Cardiac septum (tissue), 1 donor: ENCODE results near the gene UTS2B. TPM values are rescaled to one million over a fixed set of nuclear protein-coding genes. Genes with fewer than 3 reads are reported as not detected.

Experiments used
- DNase-seq: peaks from one replicate; pipeline ENCODE4 v3.0.0-alpha.2; 2020; ENCODE audit warnings: low spot score
- intact Hi-C: fragments of 100-400 bp; cut with DNase I; formaldehyde crosslinking; loops from one replicate; pipeline ENCODE4 v1.14.0; 2022
- total RNA-seq: library from RNA; stranded (reverse); fragmentation: NEBNext Ultra II Directional; extraction: Animal tissue kit (Norgen Biotek cat#: 25700); gene quantifications from one replicate; pipeline ENCODE4 v1.2.1, GENCODE V29; 2021
- donor health status: DM: no; HTN: no; CAD: no.

UTS2B gene
- total RNA-seq, 1 donor from 2014 or later = not detected

- DNase-seq = no peak
- intact Hi-C loops = no loop called here
These were observed 25.1 kb upstream of the UTS2B start for GRCh38 chr3:191355406-191355805.

- DNase-seq = no peak
- intact Hi-C loops = no loop called here
These were observed 22.9 kb upstream of the UTS2B start for GRCh38 chr3:191353022-191353777.

DNA sequence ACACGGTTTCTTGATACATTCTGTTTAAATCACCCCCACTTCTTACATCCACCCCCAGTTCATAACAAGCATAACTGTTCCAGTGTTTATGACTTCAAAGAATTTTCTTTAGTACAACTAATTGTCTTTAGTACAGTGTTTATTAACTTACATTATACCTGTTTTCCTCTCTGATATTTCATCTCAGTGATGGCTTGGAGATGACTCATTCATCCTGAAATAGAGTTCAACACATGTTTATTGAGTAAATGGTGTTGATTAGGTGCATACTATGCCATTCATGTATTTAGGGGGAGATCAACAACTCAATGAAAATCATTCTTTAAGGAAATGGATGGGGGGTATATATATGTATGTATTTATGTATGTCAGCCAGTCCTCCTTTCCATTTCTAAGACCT is 21.7 kb upstream of the UTS2B start:
- intact Hi-C loops = no loop called here
- no peak for DNase-seq

GRCh38 chr3:191350396-191351090 is 20.2 kb upstream of the UTS2B start:
- DNase-seq = no peak

GRCh38 chr3:191348098-191348497 is 17.8 kb upstream of the UTS2B start:
- DNase-seq = no peak
- intact Hi-C loops = no loop called here

More at GRCh38 chr3:191350396-191351090, 20.2 kb upstream of the UTS2B start:
- intact Hi-C loops = no loop called here

DNA sequence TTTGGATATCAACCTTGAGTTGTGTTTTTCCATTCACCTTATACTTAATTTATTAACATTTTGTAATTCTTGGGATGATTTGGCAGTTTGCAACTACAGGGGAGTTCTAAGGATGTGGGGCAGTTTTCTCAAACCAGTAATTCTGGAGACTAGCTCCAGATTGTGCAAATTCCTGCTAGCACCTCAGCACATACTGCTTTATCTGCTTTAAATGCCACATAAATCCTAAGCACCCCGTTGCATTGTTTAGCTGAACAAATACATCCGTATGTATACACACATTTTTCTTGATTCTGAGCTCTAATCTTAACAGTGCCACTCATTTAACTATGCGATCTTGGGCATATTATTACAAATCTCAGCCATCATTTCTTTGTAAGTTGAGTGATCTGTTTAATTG is 16.9 kb upstream of the UTS2B start:
- intact Hi-C loops = no loop called here
- no peak for DNase-seq

DNA sequence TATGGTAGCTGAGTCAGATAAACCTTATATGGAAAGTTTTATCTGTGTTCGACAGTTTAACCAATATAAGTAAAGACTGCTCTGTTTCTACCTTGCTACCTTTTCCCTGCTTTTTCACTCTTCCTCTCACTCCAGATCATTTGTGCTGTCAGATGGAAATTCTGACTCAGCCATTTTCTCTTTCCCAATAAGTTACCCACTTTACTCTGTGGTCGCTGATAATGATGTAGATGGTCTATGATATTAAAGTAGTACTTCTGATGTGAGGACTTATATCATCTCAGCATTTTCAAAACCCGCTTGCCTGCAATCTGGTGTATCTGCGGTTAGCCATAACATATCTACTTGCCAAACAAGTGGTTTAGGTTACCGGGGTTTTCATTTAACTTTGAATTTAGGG is 15.0 kb upstream of the UTS2B start:
- intact Hi-C loops = no loop called here
- DNase-seq = no peak

- intact Hi-C loops = no loop called here
- no peak for DNase-seq
These were observed 13.6 kb upstream of the UTS2B start for GRCh38 chr3:191343913-191344312.

GRCh38 chr3:191343115-191343514 is 12.8 kb upstream of the UTS2B start:
- intact Hi-C loops = no loop called here
- no peak for DNase-seq

DNA sequence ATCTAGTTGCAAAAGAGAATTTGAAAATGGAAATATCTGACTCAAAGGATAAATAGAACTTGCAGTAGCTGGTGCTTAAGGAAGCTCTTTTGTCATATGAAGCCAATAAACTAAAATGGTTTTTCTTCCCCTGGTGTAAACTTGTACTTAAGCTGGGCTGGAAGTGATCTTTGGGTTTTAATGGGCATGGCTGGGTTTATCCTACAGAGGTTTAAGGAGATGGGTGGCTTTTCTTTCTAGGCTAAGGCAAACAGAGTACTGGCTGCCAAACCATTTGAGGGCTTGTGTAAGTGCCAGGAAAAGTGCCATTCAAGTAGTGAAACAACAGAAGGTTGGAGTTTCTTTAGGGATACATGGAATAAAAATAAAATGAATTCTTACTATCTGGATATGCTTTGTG is 12.1 kb upstream of the UTS2B start:
- no peak for DNase-seq
- intact Hi-C loops = no loop called here

DNA sequence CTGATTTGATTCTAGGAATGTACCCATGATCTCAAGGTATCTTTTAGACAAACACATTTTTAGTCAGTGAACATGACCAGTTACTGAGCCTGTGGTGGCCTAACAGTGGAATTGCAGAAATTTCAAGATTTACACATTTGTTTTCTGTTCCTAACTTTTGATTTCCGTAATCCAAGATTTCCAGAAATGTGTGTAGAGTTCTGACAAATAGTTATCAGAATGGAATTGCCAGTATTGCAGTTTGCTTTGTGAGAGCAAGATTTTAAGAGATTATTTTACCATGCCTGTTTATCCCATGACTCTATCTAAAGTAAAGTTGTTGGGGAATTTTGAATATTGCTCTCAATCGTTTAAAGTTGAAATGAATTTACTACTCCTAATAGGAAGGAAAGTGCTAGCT is 11.7 kb upstream of the UTS2B start:
- no peak for DNase-seq
- intact Hi-C loops = no loop called here

DNA sequence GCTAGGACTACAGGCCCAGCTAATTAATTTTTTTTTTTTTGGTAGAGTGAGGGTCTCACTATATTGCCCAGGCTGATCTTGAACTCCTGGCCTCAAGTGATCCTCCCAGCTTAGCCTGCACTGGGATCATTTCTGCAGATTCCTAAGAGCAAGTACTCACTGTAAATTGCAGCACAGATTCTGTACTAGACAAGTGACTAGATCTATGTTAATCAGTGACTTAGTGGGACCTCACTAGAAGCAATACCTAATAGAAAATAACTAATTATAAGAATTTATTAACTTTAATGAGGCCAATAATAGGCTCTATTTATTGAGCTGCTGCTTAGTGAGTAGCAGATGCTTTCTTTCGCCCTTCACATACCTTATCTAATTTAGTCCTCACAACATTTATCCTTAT is 10.6 kb upstream of the UTS2B start:
- no peak for DNase-seq
- intact Hi-C loops = no loop called here

DNA sequence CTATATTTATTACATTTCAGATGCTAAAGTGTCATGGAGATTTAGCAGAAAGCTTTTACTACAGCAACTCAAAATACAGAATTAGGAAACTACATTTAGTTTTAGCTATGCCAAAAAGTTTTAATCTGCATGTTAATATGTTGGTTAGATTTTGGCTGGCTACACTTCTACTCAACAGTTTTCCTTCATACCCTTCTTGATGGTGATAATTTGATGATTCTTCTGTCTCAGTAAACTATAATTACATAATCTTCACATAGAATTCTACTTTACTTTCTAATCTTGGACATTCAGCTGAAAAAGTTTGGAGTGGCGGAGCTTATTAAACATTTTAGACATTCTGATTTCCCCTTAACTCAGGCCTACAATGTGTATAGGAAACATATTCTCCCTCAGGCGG is 10.0 kb upstream of the UTS2B start:
- DNase-seq = no peak
- intact Hi-C loops = no loop called here

DNA sequence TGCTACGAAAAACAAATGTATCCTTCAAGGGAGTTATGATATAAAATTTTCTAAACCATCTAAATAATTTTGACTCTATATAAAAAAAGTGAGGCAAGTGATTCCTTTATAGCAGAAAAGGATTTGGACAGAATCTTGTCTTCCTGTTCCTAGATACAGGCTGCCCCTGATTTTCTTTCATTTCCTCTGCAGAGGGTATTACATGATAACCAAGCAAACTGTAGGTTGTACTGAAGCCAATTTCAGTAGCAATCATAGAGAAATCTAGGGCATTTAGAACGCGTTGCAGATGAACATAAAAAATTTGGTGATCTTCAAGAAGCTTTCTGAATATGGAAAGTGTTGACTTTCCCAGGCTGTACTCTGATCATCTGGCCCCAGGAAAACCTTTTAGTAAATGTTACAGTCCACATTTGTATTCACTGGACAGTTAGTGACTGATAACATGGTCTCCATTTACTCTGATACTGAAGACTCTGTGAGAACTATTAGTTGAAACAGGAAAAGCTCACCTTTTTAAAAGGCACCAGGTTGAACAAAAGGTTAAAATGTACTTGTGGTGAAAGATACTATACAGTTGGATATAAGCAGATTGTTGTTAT is 9.1 kb upstream of the UTS2B start:
- DNase-seq = no peak
- intact Hi-C loops = no loop called here

- no peak for DNase-seq
- intact Hi-C loops = no loop called here
These were observed 7.8 kb upstream of the UTS2B start for GRCh38 chr3:191338177-191338488.

- intact Hi-C loops = no loop called here
These were observed 6.5 kb upstream of the UTS2B start for GRCh38 chr3:191336833-191337232.

DNA sequence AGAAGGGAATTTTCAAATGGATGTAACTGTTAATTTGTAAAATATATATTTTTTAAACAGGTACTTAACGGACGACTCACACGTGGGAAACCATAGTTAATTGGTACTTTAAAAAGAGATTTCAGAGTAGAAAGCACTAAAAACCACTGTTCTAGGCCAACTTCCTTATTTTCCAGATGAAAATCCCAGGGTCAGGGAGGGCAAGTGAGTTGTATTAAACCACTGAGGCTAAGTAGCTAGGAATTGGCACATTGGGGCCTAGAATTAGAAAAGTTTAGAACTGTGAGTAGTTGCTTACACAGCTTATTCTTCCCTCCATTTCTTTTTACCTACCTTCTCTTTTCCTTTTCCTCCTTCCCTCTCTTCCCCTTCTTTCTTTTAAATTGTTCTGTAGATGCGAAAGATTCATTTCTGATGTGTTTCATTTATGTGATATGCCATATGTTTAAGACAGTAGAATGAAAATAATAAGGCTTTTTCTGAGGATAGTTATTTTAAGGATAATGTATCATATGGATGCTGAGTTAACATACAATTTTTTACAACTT is 4.1 kb upstream of the UTS2B start:
- DNase-seq = no peak
- intact Hi-C loops = no loop called here

More at GRCh38 chr3:191336833-191337232, 6.5 kb upstream of the UTS2B start:
- no peak for DNase-seq

GRCh38 chr3:191333298-191333880 is 3.1 kb upstream of the UTS2B start:
- intact Hi-C loops = no loop called here
- no peak for DNase-seq

GRCh38 chr3:191331388-191331787 is 1.1 kb upstream of the UTS2B start:
- intact Hi-C loops = no loop called here

GRCh38 chr3:191330530-191331048 is 263 bp upstream of the UTS2B start:
- DNase-seq = no peak
- intact Hi-C loops = no loop called here

More at GRCh38 chr3:191331388-191331787, 1.1 kb upstream of the UTS2B start:
- DNase-seq = no peak
